ENCODE measurements around the gene SLC26A9.
"Not testable (repeated sequence)": the region's sequence is repeated elsewhere in the genome, so short reads cannot be mapped to it uniquely, and the experiment has no call there.

Gene SLC26A9

DNA sequence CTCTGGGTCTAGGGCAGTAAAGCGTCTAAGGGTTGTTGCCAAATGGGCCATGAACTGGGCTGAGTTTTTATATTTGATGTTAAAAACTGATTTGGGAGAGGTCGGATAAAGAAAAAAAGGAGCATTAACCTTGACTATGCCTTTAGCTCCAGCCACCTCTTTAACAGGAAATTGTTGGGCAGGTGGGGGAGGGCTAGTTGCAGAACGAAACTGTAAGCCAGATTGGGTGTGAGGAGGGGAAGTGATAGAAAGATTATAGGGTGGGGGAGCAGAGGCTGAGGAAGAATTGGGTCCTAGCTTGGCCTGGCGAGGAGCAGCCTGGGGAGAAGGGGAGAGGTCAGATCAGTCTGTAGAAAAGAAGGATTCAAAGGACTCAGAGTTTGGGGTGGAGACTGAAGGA, 54.2 kb downstream of the SLC26A9 start:
- DNase-seq, result not testable (repeated sequence)

GRCh38 chr1:205883792-205884191, 59.5 kb downstream of the SLC26A9 start:
- no peak for DNase-seq

- no peak for DNase-seq
Observed at GRCh38 chr1:205880923-205881322, 62.3 kb downstream of the SLC26A9 start.

GRCh38 chr1:205879974-205880373, 63.3 kb downstream of the SLC26A9 start:
- no peak for DNase-seq

GRCh38 chr1:205878026-205878425, 65.2 kb downstream of the SLC26A9 start:
- no peak for DNase-seq

DNA sequence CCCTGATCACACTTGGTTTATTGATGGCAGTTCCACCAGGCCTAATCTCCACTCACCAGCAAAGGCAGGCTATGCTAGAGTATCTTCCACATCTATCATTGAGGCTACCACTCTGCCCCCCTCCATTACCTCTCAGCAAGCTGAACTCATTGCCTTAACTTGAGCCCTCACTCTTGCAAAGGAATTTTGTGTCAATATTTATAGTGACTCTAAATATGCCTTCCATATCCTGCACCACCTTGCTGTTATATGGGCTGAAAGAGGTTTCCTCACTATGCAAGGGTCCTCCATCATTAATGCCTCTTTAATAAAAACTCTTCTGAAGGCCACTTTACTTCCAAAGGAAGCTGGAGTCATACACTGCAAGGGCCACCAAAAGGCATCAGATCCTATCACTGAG, 70.1 kb downstream of the SLC26A9 start:
- DNase-seq, result not testable (repeated sequence)

DNA sequence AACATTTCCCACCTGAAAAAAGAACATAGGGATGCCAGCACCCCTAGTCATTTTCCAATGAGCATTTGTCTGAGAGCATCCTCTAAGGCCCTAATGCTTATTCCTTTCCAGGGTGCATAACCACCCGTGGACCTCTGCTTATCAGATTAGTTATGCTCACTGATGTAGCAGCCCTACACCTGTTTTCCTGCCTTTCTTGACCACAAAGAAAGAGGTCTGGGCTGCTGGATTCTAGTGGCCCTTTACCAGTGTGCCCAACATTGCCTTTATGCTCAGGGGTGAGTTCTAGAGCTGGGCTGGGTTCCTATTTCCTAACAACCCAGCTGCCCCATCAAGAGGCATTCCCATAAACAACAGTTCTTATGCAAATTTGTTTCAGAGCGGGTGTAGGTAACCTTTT, 73.0 kb downstream of the SLC26A9 start:
- DNase-seq, result no peak

Data from NCI-H1694 (cell line).